ENCODE data around the gene LRRC36. TPM values are rescaled to one million over a fixed set of nuclear protein-coding genes. Genes with fewer than 3 reads are reported as not detected.

LRRC36 gene
- total RNA-seq, 2 experiments from 2014 or later = 0.51 to 0.66 TPM

- DNase-seq = no peak
- intact Hi-C loops (cut with DNase I, micrococcal nuclease) = loop anchor here in 1 of 2 experiments (5.0 kb wide), 1 partner anchor 49 kb away; no protein-coding TSS in a partner anchor
- ChIA-PET POLR2A (no interaction called here), CTCF (interaction anchor here (0.6 kb wide), 1 partner anchor 166 kb away, joined by 3 read pairs; no protein-coding TSS in a partner anchor)
- no peak for ATAC-seq
- Mint-ChIP-seq H3K9me3 (ENCODE audit: low read depth) (no peaks in the 10 kb centered on the region), H3K4me1 (peaks cover 9% of the 10 kb centered on the region), H3K27me3 (peaks cover 22% of the 10 kb centered on the region), H3K27ac (no peak overlapping the region), H3K36me3 (ENCODE audit: low read depth) (no peaks in the 10 kb centered on the region), H3K4me3 (no peak overlapping the region)
Observed at GRCh38 chr16:67317853-67318252, 8.8 kb upstream of the LRRC36 start.

- intact Hi-C loops (cut with DNase I, micrococcal nuclease) = loop anchor here in 1 of 2 experiments (1.0 kb wide), 1 partner anchor 47 kb away; the partner anchor contains the start of gene PLEKHG4
- ATAC-seq (no peak), DNase-seq (no peak)
- POLR2A ChIA-PET = interaction anchor here (0.7 kb wide), 1 partner anchor 36 kb away, joined by 3 read pairs; no protein-coding TSS in a partner anchor
- no peaks in the 10 kb centered on the region for H3K36me3 Mint-ChIP-seq (ENCODE audit: low read depth)
- H3K4me1 Mint-ChIP-seq = peaks cover 7% of the 10 kb centered on the region
- peaks cover 43% of the 10 kb centered on the region for H3K27me3 Mint-ChIP-seq
- CTCF ChIA-PET = interaction anchor here (0.7 to 4.0 kb wide), 13 partner anchors 13 to 461 kb away, joined by 3 to 19 read pairs (median 3); no protein-coding TSS in a partner anchor
- no peaks in the 10 kb centered on the region for H3K9me3 Mint-ChIP-seq (ENCODE audit: low read depth)
- H3K4me3 Mint-ChIP-seq = peak overlapping the region; percentile 76
- H3K27ac Mint-ChIP-seq = peak overlapping the region; percentile 72
Observed at GRCh38 chr16:67326115-67326471, 522 bp upstream of the LRRC36 start.

GRCh38 chr16:67327743-67328142, 1.1 kb downstream of the LRRC36 start:
- intact Hi-C loops (cut with DNase I, micrococcal nuclease) = no loop called here
- ChIA-PET POLR2A (no interaction called here), CTCF (interaction anchor here (0.5 to 4.0 kb wide), 8 partner anchors 11 to 657 kb away, joined by 3 to 19 read pairs (median 6); no protein-coding TSS in a partner anchor)
- H3K27me3 Mint-ChIP-seq = peaks cover 38% of the 10 kb centered on the region
- no peaks in the 10 kb centered on the region for H3K9me3 Mint-ChIP-seq (ENCODE audit: low read depth)
- ATAC-seq = no peak
- no peak overlapping the region for H3K4me3 Mint-ChIP-seq
- H3K36me3 Mint-ChIP-seq (ENCODE audit: low read depth) = no peaks in the 10 kb centered on the region
- no peak overlapping the region for H3K27ac Mint-ChIP-seq
- peaks cover 7% of the 10 kb centered on the region for H3K4me1 Mint-ChIP-seq
- no peak for DNase-seq

GRCh38 chr16:67329901-67330300, 3.3 kb downstream of the LRRC36 start:
- no peaks in the 10 kb centered on the region for H3K36me3 Mint-ChIP-seq (ENCODE audit: low read depth)
- intact Hi-C loops (cut with DNase I, micrococcal nuclease) = no loop called here
- POLR2A ChIA-PET = no interaction called here
- H3K4me3 Mint-ChIP-seq = no peak overlapping the region
- peaks cover 21% of the 10 kb centered on the region for H3K27me3 Mint-ChIP-seq
- H3K4me1 Mint-ChIP-seq = peaks cover 7% of the 10 kb centered on the region
- no peak overlapping the region for H3K27ac Mint-ChIP-seq
- CTCF ChIA-PET = interaction anchor here (1.2 kb wide), 1 partner anchor 18 kb away, joined by 3 read pairs; no protein-coding TSS in a partner anchor
- H3K9me3 Mint-ChIP-seq (ENCODE audit: low read depth) = no peaks in the 10 kb centered on the region
- ATAC-seq (no peak), DNase-seq (no peak)

- Mint-ChIP-seq H3K36me3 (ENCODE audit: low read depth) (no peaks in the 10 kb centered on the region), H3K4me3 (no peak overlapping the region), H3K4me1 (no peaks in the 10 kb centered on the region), H3K9me3 (ENCODE audit: low read depth) (peaks cover 5% of the 10 kb centered on the region), H3K27me3 (peaks cover 3% of the 10 kb centered on the region), H3K27ac (no peak overlapping the region)
- intact Hi-C loops (cut with DNase I, micrococcal nuclease) = no loop called here
- CTCF ChIA-PET = interaction anchor here (2.3 kb wide), 1 partner anchor 14 kb away, joined by 5 read pairs; no protein-coding TSS in a partner anchor
- no peak for ATAC-seq
- no peak for DNase-seq
- POLR2A ChIA-PET = interaction anchor here (0.6 kb wide), 1 partner anchor 20 kb away, joined by 4 read pairs; no protein-coding TSS in a partner anchor
Observed at GRCh38 chr16:67333315-67333714, 6.7 kb downstream of the LRRC36 start.

GRCh38 chr16:67336116-67336515, 9.5 kb downstream of the LRRC36 start:
- DNase-seq = no peak
- ChIA-PET POLR2A (no interaction called here), CTCF (no interaction called here)
- Mint-ChIP-seq H3K4me3 (no peak overlapping the region), H3K36me3 (ENCODE audit: low read depth) (no peaks in the 10 kb centered on the region), H3K4me1 (no peaks in the 10 kb centered on the region), H3K27me3 (peaks cover 5% of the 10 kb centered on the region), H3K9me3 (ENCODE audit: low read depth) (peaks cover 5% of the 10 kb centered on the region), H3K27ac (no peak overlapping the region)
- intact Hi-C loops (cut with DNase I, micrococcal nuclease) = loop anchor here in 1 of 2 experiments (5.0 kb wide), 1 partner anchor 74 kb away; no protein-coding TSS in a partner anchor
- ATAC-seq = no peak

GRCh38 chr16:67336648-67337047, 10.0 kb downstream of the LRRC36 start:
- ATAC-seq = no peak
- ChIA-PET POLR2A (no interaction called here), CTCF (no interaction called here)
- Mint-ChIP-seq H3K36me3 (ENCODE audit: low read depth) (no peaks in the 10 kb centered on the region), H3K4me3 (no peak overlapping the region), H3K27me3 (peaks cover 5% of the 10 kb centered on the region), H3K9me3 (ENCODE audit: low read depth) (peaks cover 5% of the 10 kb centered on the region), H3K4me1 (no peaks in the 10 kb centered on the region), H3K27ac (no peak overlapping the region)
- DNase-seq = no peak
- intact Hi-C loops (cut with DNase I, micrococcal nuclease) = loop anchor here in 1 of 2 experiments (5.0 kb wide), 1 partner anchor 74 kb away; no protein-coding TSS in a partner anchor

- no peak for ATAC-seq
- H3K9me3 Mint-ChIP-seq (ENCODE audit: low read depth) = peaks cover 5% of the 10 kb centered on the region
- CTCF ChIA-PET = interaction anchor here (0.7 to 2.3 kb wide), 6 partner anchors 12 to 155 kb away, joined by 3 to 15 read pairs (median 3); partner anchors contain the start of genes KCTD19 and LRRC36
Observed at GRCh38 chr16:67339453-67339852, 12.8 kb downstream of the LRRC36 start.

GRCh38 chr16:67341250-67341649, 14.6 kb downstream of the LRRC36 start:
- Mint-ChIP-seq H3K4me3 (no peak overlapping the region), H3K9me3 (ENCODE audit: low read depth) (no peaks in the 10 kb centered on the region), H3K27ac (no peak overlapping the region), H3K36me3 (ENCODE audit: low read depth) (no peaks in the 10 kb centered on the region), H3K27me3 (peaks cover 3% of the 10 kb centered on the region), H3K4me1 (no peaks in the 10 kb centered on the region)
- ChIA-PET POLR2A (no interaction called here), CTCF (no interaction called here)
- DNase-seq = no peak
- ATAC-seq = no peak
- intact Hi-C loops (cut with DNase I, micrococcal nuclease) = no loop called here

More at GRCh38 chr16:67339453-67339852, 12.8 kb downstream of the LRRC36 start:
- no peaks in the 10 kb centered on the region for H3K4me1 Mint-ChIP-seq
- peaks cover 3% of the 10 kb centered on the region for H3K27me3 Mint-ChIP-seq
- no peaks in the 10 kb centered on the region for H3K36me3 Mint-ChIP-seq (ENCODE audit: low read depth)
- POLR2A ChIA-PET = no interaction called here
- no peak overlapping the region for H3K4me3 Mint-ChIP-seq
- H3K27ac Mint-ChIP-seq = no peak overlapping the region
- DNase-seq = no peak
- intact Hi-C loops (cut with DNase I, micrococcal nuclease) = loop anchor here (1.0 to 5.0 kb wide), 3 partner anchors 60 to 79 kb away; partner anchors contain the start of gene PLEKHG4 (in 1 of the 2)

- DNase-seq (no peak), ATAC-seq (no peak)
- Mint-ChIP-seq H3K27ac (no peak overlapping the region), H3K9me3 (ENCODE audit: low read depth) (no peaks in the 10 kb centered on the region), H3K36me3 (ENCODE audit: low read depth) (no peaks in the 10 kb centered on the region), H3K27me3 (peaks cover 5% of the 10 kb centered on the region), H3K4me3 (no peak overlapping the region), H3K4me1 (no peaks in the 10 kb centered on the region)
- ChIA-PET CTCF (interaction anchor here (1.0 kb wide), 1 partner anchor 17 kb away, joined by 3 read pairs; no protein-coding TSS in a partner anchor), POLR2A (no interaction called here)
- intact Hi-C loops (cut with DNase I, micrococcal nuclease) = no loop called here
Observed at GRCh38 chr16:67342616-67343015, 16.0 kb downstream of the LRRC36 start.

- intact Hi-C loops (cut with DNase I, micrococcal nuclease) = loop anchor here in 1 of 2 experiments (5.0 kb wide), 1 partner anchor 122 kb away; no protein-coding TSS in a partner anchor
- CTCF ChIA-PET = interaction anchor here (0.6 to 1.8 kb wide), 7 partner anchors 16 to 229 kb away, joined by 3 to 5 read pairs (median 4); partner anchors contain the start of genes KCTD19 and LRRC36
Observed at GRCh38 chr16:67345401-67345800, 18.8 kb downstream of the LRRC36 start.

GRCh38 chr16:67346341-67346740, 19.7 kb downstream of the LRRC36 start:
- H3K27ac Mint-ChIP-seq = no peak overlapping the region
- no peak for DNase-seq
- peaks cover 2% of the 10 kb centered on the region for H3K27me3 Mint-ChIP-seq
- no peaks in the 10 kb centered on the region for H3K36me3 Mint-ChIP-seq (ENCODE audit: low read depth)
- intact Hi-C loops (cut with DNase I, micrococcal nuclease) = loop anchor here in 1 of 2 experiments (5.0 kb wide), 1 partner anchor 121 kb away; no protein-coding TSS in a partner anchor
- CTCF ChIA-PET = interaction anchor here (0.8 to 1.5 kb wide), 6 partner anchors 8 to 302 kb away, joined by 3 to 4 read pairs (median 3); no protein-coding TSS in a partner anchor
- peaks cover 2% of the 10 kb centered on the region for H3K4me1 Mint-ChIP-seq
- H3K9me3 Mint-ChIP-seq (ENCODE audit: low read depth) = no peaks in the 10 kb centered on the region
- no peak overlapping the region for H3K4me3 Mint-ChIP-seq
- POLR2A ChIA-PET = no interaction called here
- ATAC-seq = no peak

More at GRCh38 chr16:67345401-67345800, 18.8 kb downstream of the LRRC36 start:
- no peaks in the 10 kb centered on the region for H3K9me3 Mint-ChIP-seq (ENCODE audit: low read depth)
- POLR2A ChIA-PET = no interaction called here
- no peak overlapping the region for H3K4me3 Mint-ChIP-seq
- peaks cover 2% of the 10 kb centered on the region for H3K4me1 Mint-ChIP-seq
- ATAC-seq (no peak), DNase-seq (no peak)
- H3K27ac Mint-ChIP-seq = no peak overlapping the region
- no peaks in the 10 kb centered on the region for H3K36me3 Mint-ChIP-seq (ENCODE audit: low read depth)
- H3K27me3 Mint-ChIP-seq = peaks cover 2% of the 10 kb centered on the region
